B cell (primary cell): Measurements from ENCODE around the gene LYST. TPM values are rescaled to one million over a fixed set of nuclear protein-coding genes. Genes with fewer than 3 reads are reported as not detected.
"Not testable (repeated sequence)": the region's sequence is repeated elsewhere in the genome, so short reads cannot be mapped to it uniquely, and the experiment has no call there.

Experiments
- ATAC-seq: fragments of 200-7000 bp; cut with Tn5 transposase; one replicate; pipeline ENCODE4 v1.10.0; 2021; ENCODE audit warnings: low read depth, mild to moderate bottlenecking, moderate number of reproducible peaks, moderate library complexity
- CTCF ChIA-PET: fragments of 350-600 bp; sonication (Branson Sonifier 250); formaldehyde crosslinking; loops from one replicate; lab custom pipeline; 2021; ENCODE audit warnings: antibody characterized with exemption, inconsistent platforms; lab: Charles Lee
- POLR2A ChIA-PET: fragments of 350-600 bp; sonication (Branson Sonifier 250); formaldehyde crosslinking; loops from one replicate; lab custom pipeline; 2021; ENCODE audit warnings: antibody characterized with exemption; lab: Charles Lee
- DNase-seq: peaks from one replicate; pipeline ENCODE4 v3.0.0; 2013
- H2AFZ ChIP-seq: 2 replicates; pipeline ENCODE4 v1.6.1; 2012; ENCODE audit warnings: mild to moderate bottlenecking, low read depth, low read length; ENCODE audit not compliant: insufficient read depth, poor library complexity, severe bottlenecking
- H3K27ac ChIP-seq, 2 donors: 1 replicate in 1 of 2; 2 replicates in 1 of 2; pipeline ENCODE4 v1.5.1; 2012 to 2013; ENCODE audit warnings: low read length in 2 of 2, mild to moderate bottlenecking in 2 of 2, moderate library complexity in 1 of 2
- H3K27me3 ChIP-seq, 4 experiments: fragments of 200-600 bp in 1 of 4; sonication (generic) in 1 of 4; replicated peaks in 1 of 4; 1 replicate in 2 of 4; 2 replicates in 2 of 4; pipeline versions ENCODE4 v1.6.1 to v1.7.0; 2013 to 2016; ENCODE audit warnings: low read length in 3 of 4, mild to moderate bottlenecking in 2 of 4, mixed read lengths in 1 of 4, moderate library complexity in 1 of 4; ENCODE audit not compliant: insufficient read depth in 4 of 4, control insufficient read depth in 3 of 4; ENCODE audit errors: control extremely low read depth in 1 of 4
- H3K36me3 ChIP-seq, 2 experiments: replicated peaks in 1 of 2; 1 replicate in 1 of 2; 2 replicates in 1 of 2; pipeline versions ENCODE4 v1.6.1 to v1.7.1; 2013; ENCODE audit warnings: low read length in 1 of 2; ENCODE audit not compliant: insufficient read depth in 2 of 2, control insufficient read depth in 1 of 2; ENCODE audit errors: control extremely low read depth in 1 of 2, extremely low read depth in 1 of 2
- H3K4me1 ChIP-seq, 2 donors: fragments of 200-600 bp in 1 of 2; sonication (generic) in 1 of 2; 1 replicate in 1 of 2; 2 replicates in 1 of 2; pipeline versions ENCODE4 v1.5.1 to v1.6.1; 2013 to 2017; ENCODE audit warnings: low read length in 2 of 2; ENCODE audit not compliant: control insufficient read depth in 2 of 2, insufficient read depth in 2 of 2
- H3K4me2 ChIP-seq: replicated peaks from 2 replicates; pipeline ENCODE3; 2012; ENCODE audit warnings: mild to moderate bottlenecking, low read depth, low read length; ENCODE audit not compliant: poor library complexity, severe bottlenecking
- H3K4me3 ChIP-seq, 5 experiments: fragments of 200-600 bp in 1 of 5; sonication (generic) in 1 of 5; 1 replicate in 3 of 5; 2 replicates in 2 of 5; pipeline versions ENCODE4 v1.5.1 to v1.7.0; 2011 to 2016; ENCODE audit warnings: low read length in 4 of 5, mild to moderate bottlenecking in 4 of 5, low read depth in 2 of 5, control low read depth in 1 of 5, moderate library complexity in 1 of 5; ENCODE audit not compliant: insufficient read depth in 1 of 5; ENCODE audit errors: control extremely low read depth in 1 of 5, extremely low read depth in 1 of 5
- H3K79me2 ChIP-seq: fragments of 200-600 bp; sonication (generic); one replicate; pipeline ENCODE4 v1.6.0; 2016; ENCODE audit warnings: low read length; ENCODE audit not compliant: control insufficient read depth, insufficient read depth
- H3K9ac ChIP-seq: fragments of 200-600 bp; sonication (generic); 2 replicates; pipeline ENCODE4 v1.6.1; 2017; ENCODE audit warnings: mild to moderate bottlenecking, low read length, moderate library complexity
- H3K9me3 ChIP-seq, 3 donors: one replicate each; pipeline versions ENCODE4 v1.6.1 to v1.7.1; 2013; ENCODE audit warnings: low read length in 2 of 3; ENCODE audit not compliant: control insufficient read depth in 2 of 3, insufficient read depth in 1 of 3; ENCODE audit errors: control extremely low read depth in 1 of 3
- H4K20me1 ChIP-seq: 2 replicates; pipeline ENCODE4 v1.6.0; 2012; ENCODE audit warnings: mild to moderate bottlenecking, low read length; ENCODE audit not compliant: insufficient read depth, control insufficient read depth, poor library complexity, severe bottlenecking
- H3K27ac Mint-ChIP-seq: one replicate; pipeline ENCODE4 v1.8.0; 2021; ENCODE audit warnings: mixed read lengths
- H3K27me3 Mint-ChIP-seq: one replicate; pipeline ENCODE4 v1.8.0; 2021; ENCODE audit warnings: mixed read lengths
- H3K4me1 Mint-ChIP-seq: one replicate; pipeline ENCODE4 v1.8.0; 2021; ENCODE audit warnings: mixed read lengths
- H3K4me3 Mint-ChIP-seq: one replicate; pipeline ENCODE4 v1.8.0; 2021; ENCODE audit warnings: mixed read lengths
- H3K9me3 Mint-ChIP-seq: one replicate; pipeline ENCODE4 v1.8.0; 2022; ENCODE audit warnings: mixed read lengths; ENCODE audit not compliant: insufficient read depth
- CTCF ChIP-seq: fragments of 200-600 bp; IDR thresholded peaks from one replicate; pipeline ENCODE4 v1.8.0; 2022; ENCODE audit warnings: antibody characterized with exemption, mild to moderate bottlenecking
- EZH2 ChIP-seq: IDR thresholded peaks from 2 replicates; pipeline ENCODE4 v1.6.1; 2012; ENCODE audit warnings: borderline replicate concordance, low read depth, mild to moderate bottlenecking, moderate library complexity, low read length; ENCODE audit not compliant: insufficient read depth, poor library complexity, severe bottlenecking
- WGBS: methylation state at CpG from one replicate; pipeline ENCODE4 v1.1.5; 2013; ENCODE audit warnings: missing lambda C conversion rate; ENCODE audit not compliant: insufficient coverage; 5-methylcytosine and 5-hydroxymethylcytosine counted together
- intact Hi-C: fragments of 100-400 bp; cut with micrococcal nuclease; formaldehyde crosslinking; loops from one replicate; pipeline ENCODE4 v1.10.0; 2022
- polyA minus RNA-seq: library from RNA; depleted of rRNA, polyadenylated mRNA; stranded (reverse); fragments of >200 nt; gene quantifications from 2 replicates; pipeline ENCODE4 v1.2.3, GENCODE V29; 2012
- polyA plus RNA-seq: library from polyadenylated mRNA; depleted of rRNA; stranded (reverse); fragments of >200 nt; gene quantifications from 2 replicates; pipeline ENCODE4 v1.2.3, GENCODE V29; 2012
- total RNA-seq, 2 donors: library from RNA; stranded (reverse); fragments of 120-200 nt in 1 of 2; gene quantifications; 1 replicate in 1 of 2; 2 replicates in 1 of 2; pipeline versions ENCODE4 v1.2.3 to v1.2.4, GENCODE V29; 2013 to 2022

Gene LYST, protein sequence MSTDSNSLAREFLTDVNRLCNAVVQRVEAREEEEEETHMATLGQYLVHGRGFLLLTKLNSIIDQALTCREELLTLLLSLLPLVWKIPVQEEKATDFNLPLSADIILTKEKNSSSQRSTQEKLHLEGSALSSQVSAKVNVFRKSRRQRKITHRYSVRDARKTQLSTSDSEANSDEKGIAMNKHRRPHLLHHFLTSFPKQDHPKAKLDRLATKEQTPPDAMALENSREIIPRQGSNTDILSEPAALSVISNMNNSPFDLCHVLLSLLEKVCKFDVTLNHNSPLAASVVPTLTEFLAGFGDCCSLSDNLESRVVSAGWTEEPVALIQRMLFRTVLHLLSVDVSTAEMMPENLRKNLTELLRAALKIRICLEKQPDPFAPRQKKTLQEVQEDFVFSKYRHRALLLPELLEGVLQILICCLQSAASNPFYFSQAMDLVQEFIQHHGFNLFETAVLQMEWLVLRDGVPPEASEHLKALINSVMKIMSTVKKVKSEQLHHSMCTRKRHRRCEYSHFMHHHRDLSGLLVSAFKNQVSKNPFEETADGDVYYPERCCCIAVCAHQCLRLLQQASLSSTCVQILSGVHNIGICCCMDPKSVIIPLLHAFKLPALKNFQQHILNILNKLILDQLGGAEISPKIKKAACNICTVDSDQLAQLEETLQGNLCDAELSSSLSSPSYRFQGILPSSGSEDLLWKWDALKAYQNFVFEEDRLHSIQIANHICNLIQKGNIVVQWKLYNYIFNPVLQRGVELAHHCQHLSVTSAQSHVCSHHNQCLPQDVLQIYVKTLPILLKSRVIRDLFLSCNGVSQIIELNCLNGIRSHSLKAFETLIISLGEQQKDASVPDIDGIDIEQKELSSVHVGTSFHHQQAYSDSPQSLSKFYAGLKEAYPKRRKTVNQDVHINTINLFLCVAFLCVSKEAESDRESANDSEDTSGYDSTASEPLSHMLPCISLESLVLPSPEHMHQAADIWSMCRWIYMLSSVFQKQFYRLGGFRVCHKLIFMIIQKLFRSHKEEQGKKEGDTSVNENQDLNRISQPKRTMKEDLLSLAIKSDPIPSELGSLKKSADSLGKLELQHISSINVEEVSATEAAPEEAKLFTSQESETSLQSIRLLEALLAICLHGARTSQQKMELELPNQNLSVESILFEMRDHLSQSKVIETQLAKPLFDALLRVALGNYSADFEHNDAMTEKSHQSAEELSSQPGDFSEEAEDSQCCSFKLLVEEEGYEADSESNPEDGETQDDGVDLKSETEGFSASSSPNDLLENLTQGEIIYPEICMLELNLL (N-terminal part only)
- total RNA-seq (120 and 128 TPM in 2 replicates), polyA plus RNA-seq (50.4 and 65.5 TPM in 2 replicates), polyA minus RNA-seq (117 and 119 TPM in 2 replicates)
- total RNA-seq (2013): 114 TPM

- ChIA-PET CTCF (interaction anchor here (0.8 to 7.8 kb wide), 19 partner anchors 8 to 109 kb away, joined by 3 to 85 read pairs (median 5); no protein-coding TSS in a partner anchor), POLR2A (interaction anchor here (0.6 to 2.5 kb wide), 9 partner anchors 11 to 106 kb away, joined by 3 to 11 read pairs (median 4); no protein-coding TSS in a partner anchor)
- peaks cover 55% of the 10 kb centered on the region for H3K4me1 Mint-ChIP-seq
- no peaks in the 10 kb centered on the region for H3K27me3 Mint-ChIP-seq
- H3K9ac ChIP-seq: peak within 1 kb of the TSS; percentile 100
- H4K20me1 ChIP-seq: peaks cover 5% of the 10 kb centered on the region
- H3K79me2 ChIP-seq: peaks cover 53% of the 10 kb centered on the region
- H3K4me3 Mint-ChIP-seq: peak within 1 kb of the TSS; percentile 91
- H3K27ac ChIP-seq: peak within 1 kb of the TSS; percentile 94 to 99
- H3K27ac Mint-ChIP-seq: peak within 1 kb of the TSS; percentile 94
- intact Hi-C loops: loop anchor here (1.0 to 5.0 kb wide), 11 partner anchors 24 to 931 kb away; partner anchors contain the start of genes ARID4B, B3GALNT2, ERO1B and GGPS1
- H3K36me3 ChIP-seq: peaks cover 0 to 2% of the 10 kb centered on the region in 2 experiments
- WGBS: under 1% methylated on average over 70 of the region's 71 CpGs
- no peaks in the 10 kb centered on the region for H3K27me3 ChIP-seq
- ATAC-seq (peak; percentile 31), DNase-seq (peak; percentile 85)
- no peaks in the 10 kb centered on the region for H3K9me3 Mint-ChIP-seq
- no peak for TF ChIP-seq EZH2
- TF ChIP-seq CTCF: no peak
- peak within 1 kb of the TSS; percentile 87 for H3K4me2 ChIP-seq
- H3K4me1 ChIP-seq: peaks cover 38 to 44% of the 10 kb centered on the region in 2 donors
- H2AFZ ChIP-seq: peak within 1 kb of the TSS; percentile 38
- H3K4me3 ChIP-seq: peak within 1 kb of the TSS; percentile 62 to 97 (median 93)
- H3K9me3 ChIP-seq: no peaks in the 10 kb centered on the region
Observed at GRCh38 chr1:235866205-235866912, at the start of gene LYST. Gene LYST, minus strand, starts transcription at chr1:235866906. Its CDS starts 36,489 bp downstream, at chr1:235830417.

- H3K79me2 ChIP-seq, H4K20me1 ChIP-seq, intact Hi-C loops, ATAC-seq, H3K27me3 ChIP-seq, H3K4me3 ChIP-seq, H3K9me3 ChIP-seq, H2AFZ ChIP-seq, H3K36me3 ChIP-seq, H3K27me3 Mint-ChIP-seq, H3K9ac ChIP-seq, H3K9me3 Mint-ChIP-seq, H3K4me2 ChIP-seq, H3K27ac ChIP-seq, H3K4me3 Mint-ChIP-seq, DNase-seq, H3K27ac Mint-ChIP-seq, POLR2A ChIA-PET, CTCF ChIA-PET: not testable (repeated sequence)
- peaks cover 21% of the 10 kb centered on the region for H3K4me1 Mint-ChIP-seq
- WGBS: no CpG with 5 or more reads among the region's 4 CpGs
- peaks cover 8 to 21% of the 10 kb centered on the region in 2 donors for H3K4me1 ChIP-seq
Observed at GRCh38 chr1:235915489-235915888, 48.8 kb upstream of the LYST start.
